GM11168 (cell line): ENCODE results near the gene GFRAL.
"Not testable (repeated sequence)": the region's sequence is repeated elsewhere in the genome, so short reads cannot be mapped to it uniquely, and the experiment has no call there.

Experiments
- in situ Hi-C: fragments of 300-500 bp; cut with MboI; formaldehyde crosslinking; loops from one replicate; pipeline ENCODE4 v1.12.0; 2022; ENCODE audit warnings: low sequenced_read_pairs; ENCODE audit not compliant: unreplicated experiment

The GFRAL gene, protein sequence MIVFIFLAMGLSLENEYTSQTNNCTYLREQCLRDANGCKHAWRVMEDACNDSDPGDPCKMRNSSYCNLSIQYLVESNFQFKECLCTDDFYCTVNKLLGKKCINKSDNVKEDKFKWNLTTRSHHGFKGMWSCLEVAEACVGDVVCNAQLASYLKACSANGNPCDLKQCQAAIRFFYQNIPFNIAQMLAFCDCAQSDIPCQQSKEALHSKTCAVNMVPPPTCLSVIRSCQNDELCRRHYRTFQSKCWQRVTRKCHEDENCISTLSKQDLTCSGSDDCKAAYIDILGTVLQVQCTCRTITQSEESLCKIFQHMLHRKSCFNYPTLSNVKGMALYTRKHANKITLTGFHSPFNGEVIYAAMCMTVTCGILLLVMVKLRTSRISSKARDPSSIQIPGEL

DNA sequence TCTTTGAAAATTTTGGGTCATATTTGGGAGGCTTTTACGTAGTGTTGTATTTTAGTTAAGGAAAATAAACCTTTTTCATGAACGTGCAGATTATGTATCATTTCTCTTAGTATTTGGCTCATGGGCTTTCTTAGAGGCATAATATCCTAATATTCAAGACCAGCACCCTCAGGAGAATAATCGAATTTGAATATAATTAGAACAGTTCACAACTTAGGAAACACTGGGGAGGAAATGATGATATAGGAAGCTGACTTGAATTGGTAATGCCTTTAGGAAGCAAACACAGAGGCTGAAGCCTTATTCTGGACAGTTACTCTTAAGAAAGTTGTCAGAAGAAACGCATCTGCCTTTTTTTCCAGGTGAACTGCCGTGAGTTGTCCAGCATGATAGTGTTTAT is at the start of gene GFRAL:
Gene GFRAL, plus strand, starts transcription at position 301 of the 400 bp plus-strand sequence. Its CDS starts 86 bp downstream, at position 387.
- in situ Hi-C loops: no loop called here

DNA sequence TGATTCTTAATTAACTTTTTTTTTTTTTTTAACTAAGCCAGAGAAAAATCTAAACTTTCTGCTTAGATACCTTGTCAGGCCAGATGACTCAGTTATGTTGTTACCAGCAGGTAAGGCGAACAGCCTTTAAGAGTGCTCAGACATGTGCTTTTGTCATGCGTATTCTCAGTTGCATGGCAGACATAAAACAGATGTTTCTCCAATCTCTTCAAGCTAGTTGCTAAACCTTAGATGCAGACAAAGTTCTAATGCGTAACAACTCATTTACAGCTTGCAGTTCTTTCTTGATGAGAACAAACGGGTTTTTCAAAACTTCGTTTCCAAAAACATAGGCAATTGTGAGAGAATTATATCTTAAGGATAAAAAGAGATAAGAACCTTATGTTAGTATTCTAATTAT is 49.6 kb upstream of the GFRAL start:
- in situ Hi-C loops: no loop called here

- in situ Hi-C loops: no loop called here
Measured at GRCh38 chr6:55281215-55281614, 46.1 kb upstream of the GFRAL start.

GRCh38 chr6:55282115-55282514 is 45.2 kb upstream of the GFRAL start:
- in situ Hi-C loops: no loop called here

- in situ Hi-C loops: no loop called here
Measured at GRCh38 chr6:55286824-55287223, 40.4 kb upstream of the GFRAL start.

- in situ Hi-C loops: no loop called here
Measured at GRCh38 chr6:55290736-55291135, 36.5 kb upstream of the GFRAL start.

GRCh38 chr6:55293116-55293515 is 34.2 kb upstream of the GFRAL start:
- in situ Hi-C loops: no loop called here

- in situ Hi-C loops: not testable (repeated sequence)
Measured at GRCh38 chr6:55297214-55297613, 30.1 kb upstream of the GFRAL start.

DNA sequence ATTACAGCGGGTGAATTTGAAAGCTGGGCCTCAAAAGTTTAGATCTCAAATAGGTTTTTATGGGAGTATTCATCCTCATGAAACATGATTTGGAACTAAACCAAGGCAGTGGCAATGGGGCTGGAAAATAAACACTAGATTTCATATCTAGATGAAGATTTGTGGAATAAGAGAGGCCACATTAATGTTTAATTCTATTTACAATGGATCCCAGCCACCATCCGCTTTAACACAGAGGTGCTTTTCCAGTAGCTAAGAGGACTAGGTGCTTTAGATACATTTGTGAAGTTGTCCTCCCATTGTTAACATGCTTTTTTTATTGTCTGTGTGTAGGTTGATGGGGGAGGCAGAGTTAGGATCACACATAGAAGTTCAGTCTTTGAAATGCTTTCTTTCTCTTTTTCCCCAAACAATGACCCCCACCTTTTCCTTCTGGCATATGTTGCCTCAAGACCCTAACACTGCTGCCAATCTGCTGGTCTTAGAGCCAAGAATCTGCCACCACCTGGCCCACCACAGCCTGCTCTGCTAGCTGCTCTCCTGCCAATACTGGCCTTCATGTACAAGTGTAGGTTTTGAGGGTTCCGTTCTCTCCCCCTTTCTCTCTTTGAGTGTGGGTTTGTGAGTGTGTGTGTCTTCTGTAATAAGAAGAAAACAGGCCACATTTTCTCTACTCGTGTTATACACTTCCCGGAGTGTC is 27.8 kb upstream of the GFRAL start:
- in situ Hi-C loops: no loop called here

GRCh38 chr6:55304747-55305146 is 22.5 kb upstream of the GFRAL start:
- in situ Hi-C loops: no loop called here

DNA sequence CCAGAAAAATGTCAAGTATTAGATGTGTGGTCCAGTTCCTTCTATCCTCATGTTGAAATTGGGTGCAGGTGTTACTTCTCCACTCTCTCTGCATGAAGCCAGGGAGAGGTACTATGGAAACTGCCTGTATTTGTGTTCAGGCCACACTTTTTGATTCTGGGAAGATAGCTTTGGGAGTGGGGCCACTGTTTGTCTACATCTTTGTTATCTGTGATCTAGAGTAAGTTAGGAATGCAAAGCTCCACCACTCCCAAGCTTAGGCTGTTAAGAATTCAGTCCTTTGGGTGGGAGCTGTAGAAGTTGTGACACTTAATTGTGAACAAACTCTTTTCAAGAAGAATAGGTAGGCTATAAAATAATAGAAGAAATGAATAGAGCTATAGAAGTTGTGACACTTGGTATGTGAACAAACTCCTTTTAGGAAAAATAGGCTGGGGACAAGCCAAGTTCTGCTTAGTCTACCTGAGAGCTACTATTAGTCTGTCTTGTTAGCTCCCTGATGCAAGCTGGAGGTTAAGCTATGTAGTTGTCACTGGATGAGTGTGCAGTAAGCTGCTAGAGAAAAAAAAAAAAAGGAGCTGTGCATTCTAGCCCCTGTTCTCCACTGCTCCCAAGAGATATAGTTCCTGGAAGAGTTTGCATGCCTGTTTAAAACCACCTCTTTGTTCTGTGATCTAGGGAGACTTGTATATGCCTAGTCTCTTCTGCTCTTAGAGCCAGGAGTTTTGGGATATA is 7.1 kb upstream of the GFRAL start:
- in situ Hi-C loops: no loop called here

- in situ Hi-C loops: no loop called here
Measured at GRCh38 chr6:55320696-55321086, 6.6 kb upstream of the GFRAL start.

GRCh38 chr6:55377150-55377549 is 49.9 kb downstream of the GFRAL start:
- in situ Hi-C loops: no loop called here

GRCh38 chr6:55379471-55379870 is 52.2 kb downstream of the GFRAL start:
- in situ Hi-C loops: no loop called here

GRCh38 chr6:55379895-55380294 is 52.6 kb downstream of the GFRAL start:
- in situ Hi-C loops: no loop called here

- in situ Hi-C loops: no loop called here
Measured at GRCh38 chr6:55388211-55388610, 60.9 kb downstream of the GFRAL start.

GRCh38 chr6:55395871-55396270 is 68.6 kb downstream of the GFRAL start:
- in situ Hi-C loops: no loop called here

DNA sequence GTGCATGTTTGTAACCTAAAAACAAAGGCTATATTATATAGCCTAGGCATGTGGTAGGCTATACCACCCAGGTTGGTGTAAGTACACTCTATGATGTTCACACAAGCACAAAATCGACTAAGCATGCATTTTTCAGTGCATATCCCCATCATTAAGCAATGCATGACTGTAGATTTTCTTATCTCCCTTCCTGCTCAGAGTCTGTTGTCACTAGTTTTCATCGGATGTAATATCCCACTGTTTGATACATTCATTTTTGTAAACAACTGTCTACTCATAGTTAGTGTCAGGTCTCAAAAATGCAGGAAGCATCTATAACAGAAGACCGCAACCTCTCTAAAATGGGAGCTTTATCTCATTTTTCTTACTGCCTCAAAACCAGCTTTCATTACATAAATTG is 70.7 kb downstream of the GFRAL start:
- in situ Hi-C loops: no loop called here

DNA sequence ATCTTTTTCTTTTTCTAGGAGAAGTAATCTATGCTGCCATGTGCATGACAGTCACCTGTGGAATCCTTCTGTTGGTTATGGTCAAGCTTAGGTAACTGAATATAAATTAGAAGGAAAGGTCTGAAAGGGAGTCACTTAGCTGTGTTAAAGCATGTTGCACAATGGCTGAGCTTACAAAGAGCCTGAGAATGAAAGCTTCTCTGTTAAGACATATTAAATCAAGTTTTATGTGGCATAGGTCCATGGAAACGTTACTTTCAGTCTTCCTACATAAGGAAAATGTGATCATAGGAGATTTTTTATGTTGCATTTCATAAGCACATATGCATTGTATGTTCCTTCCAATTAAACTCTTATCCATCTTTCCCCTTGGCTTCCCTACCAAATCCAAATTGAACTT is 72.1 kb downstream of the GFRAL start:
- in situ Hi-C loops: no loop called here

DNA sequence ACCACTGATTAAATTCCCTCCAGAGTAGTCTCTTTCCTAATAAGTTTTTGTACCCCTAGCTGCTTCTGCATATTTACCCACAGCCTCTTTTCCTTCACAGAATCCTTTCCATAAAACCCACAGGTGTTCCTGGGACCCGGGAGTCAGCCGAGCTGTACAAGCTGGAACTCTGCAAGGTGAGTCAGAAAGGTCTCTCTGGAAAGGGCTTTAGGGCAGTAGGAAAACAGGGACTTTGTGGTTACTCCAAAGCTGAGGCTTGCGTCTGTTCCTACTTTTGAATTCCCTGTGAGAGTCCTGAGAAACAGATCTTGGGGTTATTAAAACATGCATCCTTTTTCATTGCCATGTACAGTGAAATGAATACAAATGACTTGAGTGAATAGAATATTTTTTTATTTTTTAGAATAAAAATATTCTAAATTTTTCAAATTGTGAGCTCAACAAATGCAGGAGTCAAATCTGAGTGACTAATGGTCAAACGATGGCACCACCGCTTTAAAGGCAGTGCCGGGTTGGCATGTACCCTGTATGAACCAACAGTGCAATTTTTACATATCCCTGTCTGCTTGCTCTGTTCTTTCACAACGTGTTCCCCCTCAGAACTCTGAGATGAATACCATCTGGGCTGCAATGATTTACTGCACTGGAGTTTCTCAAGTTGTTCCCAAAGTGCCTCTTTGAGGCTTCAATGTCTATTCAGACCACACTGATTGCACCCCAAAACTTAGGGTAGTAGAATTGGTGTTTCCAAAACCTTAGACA is 78.4 kb downstream of the GFRAL start:
- in situ Hi-C loops: no loop called here
